GM12878 (cell line): Measurements from ENCODE around the gene MSL1. TPM values are rescaled to one million over a fixed set of nuclear protein-coding genes. Genes with fewer than 3 reads are reported as not detected.

Experiments
- BMI1 ChIP-seq: fragments of 450-650 bp; IDR thresholded peaks from 2 replicates; pipeline ENCODE4 v1.6.1; 2016; ENCODE audit warnings: mild to moderate bottlenecking, moderate library complexity, borderline replicate concordance
- CHD1 ChIP-seq: IDR thresholded peaks from 2 replicates; pipeline ENCODE4 v1.6.1; 2012; ENCODE audit warnings: low read depth, low read length, improper control_type of control experiment
- DPF2 ChIP-seq: fragments of 450-650 bp; IDR thresholded peaks from 2 replicates; pipeline ENCODE4 v1.6.1; 2017; ENCODE audit warnings: mild to moderate bottlenecking
- ELK1 ChIP-seq: IDR thresholded peaks from 2 replicates; pipeline ENCODE4 v1.6.1; 2012; ENCODE audit warnings: low read depth, low read length, improper control_type of control experiment
- HDAC6 ChIP-seq: fragments of 200-600 bp; sonication (generic); IDR thresholded peaks from one replicate; pipeline ENCODE4 v1.8.0; 2017; ENCODE audit warnings: antibody characterized with exemption; ENCODE audit not compliant: unreplicated experiment
- KAT2A ChIP-seq: conservative IDR thresholded peaks from 2 replicates; pipeline ENCODE4 v1.6.1; 2011; ENCODE audit warnings: low read depth, low read length; ENCODE audit not compliant: control insufficient read depth
- PAX8 ChIP-seq: fragments of 450-650 bp; IDR thresholded peaks from 2 replicates; pipeline ENCODE4 v1.6.1; 2017; ENCODE audit warnings: mild to moderate bottlenecking, moderate library complexity
- POLR2A ChIP-seq: IDR thresholded peaks from 2 replicates; pipeline ENCODE4 v1.6.1; 2011; ENCODE audit warnings: low read depth, mild to moderate bottlenecking, low read length
- POLR2AphosphoS5 ChIP-seq: IDR thresholded peaks from 2 replicates; pipeline ENCODE4 v1.6.1; 2011; ENCODE audit warnings: mild to moderate bottlenecking, low read length, inconsistent platforms
- SIN3A ChIP-seq: IDR thresholded peaks from 2 replicates; pipeline ENCODE4 v1.6.1; 2012; ENCODE audit warnings: low read depth, low read length, improper control_type of control experiment
- SMAD1 ChIP-seq: fragments of 450-650 bp; IDR thresholded peaks from 2 replicates; pipeline ENCODE4 v1.6.1; 2018; ENCODE audit warnings: mild to moderate bottlenecking, low read depth; ENCODE audit not compliant: partially characterized antibody
- SPI1 ChIP-seq: IDR thresholded peaks from 2 replicates; pipeline ENCODE4 v1.6.1; 2011; ENCODE audit warnings: low read depth, mild to moderate bottlenecking, low read length, moderate library complexity, borderline replicate concordance; ENCODE audit not compliant: insufficient read depth
- SREBF1 ChIP-seq: IDR thresholded peaks from 2 replicates; pipeline ENCODE4 v1.6.1; 2012; ENCODE audit warnings: mild to moderate bottlenecking, low read length
- SRF ChIP-seq, 2 experiments: IDR thresholded peaks; 2 replicates each; pipeline ENCODE4 v1.6.1; 2011; ENCODE audit warnings: low read depth in 2 of 2, low read length in 2 of 2, mild to moderate bottlenecking in 1 of 2, moderate library complexity in 1 of 2
- TCF12 ChIP-seq: IDR thresholded peaks from 2 replicates; pipeline ENCODE4 v1.6.1; 2011; ENCODE audit warnings: low read depth, mild to moderate bottlenecking, low read length
- polyA plus RNA-seq, 11 experiments: library from polyadenylated mRNA; depleted of rRNA in 4 of 11; unstranded in 6 of 11; stranded (reverse) in 5 of 11; fragments of >200 nt; fragmentation: Nextera tagmentation in 4 of 11; fragmentation: Illumina TruSeq in 1 of 11; extraction: Ambion mirVana in 4 of 11; extraction: Trizol in 1 of 11; gene quantifications; 1 replicate in 1 of 11; 2 replicates in 10 of 11; pipeline versions ENCODE4 v1.2.1 to v1.2.3, GENCODE V29; 2011 to 2016; ENCODE audit warnings: inconsistent platforms in 2 of 11, missing spikeins in 2 of 11, low read depth in 1 of 11
- total RNA-seq, 4 experiments: library from RNA; depleted of rRNA in 3 of 4; stranded (reverse); fragments of >200 nt in 3 of 4; fragmentation: Illumina TruSeq in 1 of 4; extraction: Trizol in 1 of 4; gene quantifications; 2 replicates each; pipeline versions ENCODE4 v1.2.1 to v1.2.3, GENCODE V29; 2013 to 2021
- TF ChIP-seq, protein P1 (sequence below): fragments of 450-650 bp; IDR thresholded peaks from 2 replicates; pipeline ENCODE4 v1.6.1; 2017; ENCODE audit warnings: mild to moderate bottlenecking, moderate library complexity
- TF ChIP-seq, protein P2 (sequence below), 3 experiments: IDR thresholded peaks in 2 of 3; conservative IDR thresholded peaks in 1 of 3; 2 replicates each; pipeline ENCODE4 v1.5.1; 2011; ENCODE audit warnings: low read depth in 3 of 3, low read length in 3 of 3, mild to moderate bottlenecking in 3 of 3, control low read depth in 2 of 3, moderate library complexity in 2 of 3, inconsistent platforms in 1 of 3, mixed read lengths in 1 of 3; ENCODE audit not compliant: control insufficient read depth in 2 of 3, insufficient read depth in 1 of 3; ENCODE audit errors: extremely low read depth in 1 of 3
- TF ChIP-seq, protein P3 (sequence below): fragments of 450-650 bp; conservative IDR thresholded peaks from 2 replicates; pipeline ENCODE4 v1.6.1; 2017; ENCODE audit warnings: mild to moderate bottlenecking, moderate library complexity
- TF ChIP-seq, protein P4 (sequence below): IDR thresholded peaks from 2 replicates; pipeline ENCODE4 v1.6.1; 2011; ENCODE audit warnings: borderline replicate concordance, low read depth, mild to moderate bottlenecking, moderate library complexity, mixed read lengths, low read length; ENCODE audit not compliant: insufficient read depth; ENCODE audit errors: extremely low read length

The MSL1 gene
- total and polyA plus RNA-seq, 10 of the 15 experiments (the other 5 are each of a cell fraction or from before 2014, with no cell fraction given) = 6.1 to 95.2 (median 51.8) TPM

DNA sequence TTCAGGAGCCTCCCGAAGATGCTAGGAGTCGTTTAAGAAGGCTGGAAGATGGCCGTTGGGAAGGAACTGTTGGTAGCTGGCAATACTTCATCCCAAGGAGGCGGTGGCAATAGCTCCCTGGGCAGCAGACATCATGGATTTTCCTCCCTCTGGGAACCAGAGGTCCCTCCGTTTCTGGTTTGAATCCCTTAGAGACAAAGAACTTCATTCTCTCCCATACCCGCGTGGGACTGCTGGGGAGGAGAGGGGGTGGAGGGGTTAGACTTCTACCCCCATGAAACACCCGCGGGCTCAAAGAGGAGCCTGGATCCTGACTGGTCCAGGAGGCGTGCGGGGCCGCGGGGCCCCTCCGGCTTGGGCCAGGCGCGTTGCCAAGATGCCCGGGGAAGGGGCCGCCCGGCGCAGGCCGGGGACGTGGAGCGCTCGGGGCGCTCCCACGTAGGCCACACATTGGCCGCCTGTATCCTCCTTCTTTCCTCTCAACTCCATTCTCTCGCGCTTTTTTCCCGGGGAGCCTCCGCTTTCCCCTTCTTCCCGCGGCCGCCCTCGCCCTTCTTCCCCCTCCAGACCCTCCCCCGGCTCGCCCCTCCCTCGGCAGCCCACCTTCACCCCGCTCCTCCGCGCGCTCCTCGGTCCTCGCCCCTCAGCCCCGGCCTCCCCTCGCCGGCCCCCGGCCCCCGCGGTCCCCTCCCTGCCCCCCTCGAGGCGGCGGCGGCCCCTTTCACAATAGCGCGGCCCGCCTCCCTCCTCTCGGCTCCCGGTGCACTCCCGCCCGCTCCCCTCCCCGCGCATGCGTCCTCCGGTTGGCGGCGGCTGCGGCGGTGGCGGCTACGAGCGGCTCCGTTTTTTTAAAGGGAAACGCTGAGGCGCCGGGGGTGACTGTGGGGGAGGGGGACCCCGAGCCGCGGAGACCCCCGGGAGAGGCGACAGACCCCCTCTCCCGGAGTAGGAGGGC is at the start of gene MSL1 (continued):
- no peak for TF ChIP-seq ELK1
- TF ChIP-seq CHD1 = no peak
- TF ChIP-seq PAX8 = no peak
- TF ChIP-seq BMI1 = no peak
- TF ChIP-seq HDAC6 = no peak
- no peak for TF ChIP-seq KAT2A
- no peak for TF ChIP-seq SMAD1
- no peak for TF ChIP-seq SREBF1
- no peak for TF ChIP-seq TCF12
- TF ChIP-seq DPF2 = 0 out of 2 replicates have a peak, but pooled peaks have one; percentile 35
- TF ChIP-seq, protein P1, sequence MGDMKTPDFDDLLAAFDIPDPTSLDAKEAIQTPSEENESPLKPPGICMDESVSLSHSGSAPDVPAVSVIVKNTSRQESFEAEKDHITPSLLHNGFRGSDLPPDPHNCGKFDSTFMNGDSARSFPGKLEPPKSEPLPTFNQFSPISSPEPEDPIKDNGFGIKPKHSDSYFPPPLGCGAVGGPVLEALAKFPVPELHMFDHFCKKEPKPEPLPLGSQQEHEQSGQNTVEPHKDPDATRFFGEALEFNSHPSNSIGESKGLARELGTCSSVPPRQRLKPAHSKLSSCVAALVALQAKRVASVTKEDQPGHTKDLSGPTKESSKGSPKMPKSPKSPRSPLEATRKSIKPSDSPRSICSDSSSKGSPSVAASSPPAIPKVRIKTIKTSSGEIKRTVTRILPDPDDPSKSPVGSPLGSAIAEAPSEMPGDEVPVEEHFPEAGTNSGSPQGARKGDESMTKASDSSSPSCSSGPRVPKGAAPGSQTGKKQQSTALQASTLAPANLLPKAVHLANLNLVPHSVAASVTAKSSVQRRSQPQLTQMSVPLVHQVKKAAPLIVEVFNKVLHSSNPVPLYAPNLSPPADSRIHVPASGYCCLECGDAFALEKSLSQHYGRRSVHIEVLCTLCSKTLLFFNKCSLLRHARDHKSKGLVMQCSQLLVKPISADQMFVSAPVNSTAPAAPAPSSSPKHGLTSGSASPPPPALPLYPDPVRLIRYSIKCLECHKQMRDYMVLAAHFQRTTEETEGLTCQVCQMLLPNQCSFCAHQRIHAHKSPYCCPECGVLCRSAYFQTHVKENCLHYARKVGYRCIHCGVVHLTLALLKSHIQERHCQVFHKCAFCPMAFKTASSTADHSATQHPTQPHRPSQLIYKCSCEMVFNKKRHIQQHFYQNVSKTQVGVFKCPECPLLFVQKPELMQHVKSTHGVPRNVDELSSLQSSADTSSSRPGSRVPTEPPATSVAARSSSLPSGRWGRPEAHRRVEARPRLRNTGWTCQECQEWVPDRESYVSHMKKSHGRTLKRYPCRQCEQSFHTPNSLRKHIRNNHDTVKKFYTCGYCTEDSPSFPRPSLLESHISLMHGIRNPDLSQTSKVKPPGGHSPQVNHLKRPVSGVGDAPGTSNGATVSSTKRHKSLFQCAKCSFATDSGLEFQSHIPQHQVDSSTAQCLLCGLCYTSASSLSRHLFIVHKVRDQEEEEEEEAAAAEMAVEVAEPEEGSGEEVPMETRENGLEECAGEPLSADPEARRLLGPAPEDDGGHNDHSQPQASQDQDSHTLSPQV = no peak
- TF ChIP-seq SRF (IDR thresholded peaks at IDR 0.05; ENCODE audit: low read depth in 2 of 2, low read length in 2 of 2) = no peak
- no peak; the same call in 1 of the 2 replicates for TF ChIP-seq SIN3A
- TF ChIP-seq POLR2A = peak; percentile 76
- TF ChIP-seq, protein P2, sequence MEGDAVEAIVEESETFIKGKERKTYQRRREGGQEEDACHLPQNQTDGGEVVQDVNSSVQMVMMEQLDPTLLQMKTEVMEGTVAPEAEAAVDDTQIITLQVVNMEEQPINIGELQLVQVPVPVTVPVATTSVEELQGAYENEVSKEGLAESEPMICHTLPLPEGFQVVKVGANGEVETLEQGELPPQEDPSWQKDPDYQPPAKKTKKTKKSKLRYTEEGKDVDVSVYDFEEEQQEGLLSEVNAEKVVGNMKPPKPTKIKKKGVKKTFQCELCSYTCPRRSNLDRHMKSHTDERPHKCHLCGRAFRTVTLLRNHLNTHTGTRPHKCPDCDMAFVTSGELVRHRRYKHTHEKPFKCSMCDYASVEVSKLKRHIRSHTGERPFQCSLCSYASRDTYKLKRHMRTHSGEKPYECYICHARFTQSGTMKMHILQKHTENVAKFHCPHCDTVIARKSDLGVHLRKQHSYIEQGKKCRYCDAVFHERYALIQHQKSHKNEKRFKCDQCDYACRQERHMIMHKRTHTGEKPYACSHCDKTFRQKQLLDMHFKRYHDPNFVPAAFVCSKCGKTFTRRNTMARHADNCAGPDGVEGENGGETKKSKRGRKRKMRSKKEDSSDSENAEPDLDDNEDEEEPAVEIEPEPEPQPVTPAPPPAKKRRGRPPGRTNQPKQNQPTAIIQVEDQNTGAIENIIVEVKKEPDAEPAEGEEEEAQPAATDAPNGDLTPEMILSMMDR (IDR thresholded peaks at IDR 0.05 in 2 of 3, conservative IDR thresholded peaks at IDR 0.05 in 1 of 3; ENCODE audit: control insufficient read depth in 2 of 3, extremely low read depth in 1 of 3, insufficient read depth in 1 of 3, low read depth in 3 of 3, low read length in 3 of 3) = no peak
- TF ChIP-seq, protein P3, sequence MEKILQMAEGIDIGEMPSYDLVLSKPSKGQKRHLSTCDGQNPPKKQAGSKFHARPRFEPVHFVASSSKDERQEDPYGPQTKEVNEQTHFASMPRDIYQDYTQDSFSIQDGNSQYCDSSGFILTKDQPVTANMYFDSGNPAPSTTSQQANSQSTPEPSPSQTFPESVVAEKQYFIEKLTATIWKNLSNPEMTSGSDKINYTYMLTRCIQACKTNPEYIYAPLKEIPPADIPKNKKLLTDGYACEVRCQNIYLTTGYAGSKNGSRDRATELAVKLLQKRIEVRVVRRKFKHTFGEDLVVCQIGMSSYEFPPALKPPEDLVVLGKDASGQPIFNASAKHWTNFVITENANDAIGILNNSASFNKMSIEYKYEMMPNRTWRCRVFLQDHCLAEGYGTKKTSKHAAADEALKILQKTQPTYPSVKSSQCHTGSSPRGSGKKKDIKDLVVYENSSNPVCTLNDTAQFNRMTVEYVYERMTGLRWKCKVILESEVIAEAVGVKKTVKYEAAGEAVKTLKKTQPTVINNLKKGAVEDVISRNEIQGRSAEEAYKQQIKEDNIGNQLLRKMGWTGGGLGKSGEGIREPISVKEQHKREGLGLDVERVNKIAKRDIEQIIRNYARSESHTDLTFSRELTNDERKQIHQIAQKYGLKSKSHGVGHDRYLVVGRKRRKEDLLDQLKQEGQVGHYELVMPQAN = no peak
- TF ChIP-seq POLR2AphosphoS5 = 0 out of 2 replicates have a peak, but pooled peaks have one; percentile 9
- TF ChIP-seq, protein P4, sequence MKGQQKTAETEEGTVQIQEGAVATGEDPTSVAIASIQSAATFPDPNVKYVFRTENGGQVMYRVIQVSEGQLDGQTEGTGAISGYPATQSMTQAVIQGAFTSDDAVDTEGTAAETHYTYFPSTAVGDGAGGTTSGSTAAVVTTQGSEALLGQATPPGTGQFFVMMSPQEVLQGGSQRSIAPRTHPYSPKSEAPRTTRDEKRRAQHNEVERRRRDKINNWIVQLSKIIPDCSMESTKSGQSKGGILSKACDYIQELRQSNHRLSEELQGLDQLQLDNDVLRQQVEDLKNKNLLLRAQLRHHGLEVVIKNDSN = no peak
- TF ChIP-seq SPI1 = no peak
